Breast epithelium (tissue), 3 donors: Measurements from ENCODE around the gene DBNDD2.

Experiments used
- CTCF ChIP-seq, 3 donors: fragments of 450-650 bp; IDR thresholded peaks; one replicate each; pipeline ENCODE4 v1.5.1; 2016 to 2017; ENCODE audit warnings: antibody characterized with exemption in 3 of 3, mild to moderate bottlenecking in 3 of 3, moderate library complexity in 3 of 3
- POLR2A ChIP-seq: fragments of 450-650 bp; IDR thresholded peaks from one replicate; pipeline ENCODE4 v1.6.1; 2016; ENCODE audit warnings: antibody characterized with exemption, mild to moderate bottlenecking, moderate library complexity
- POLR2AphosphoS5 ChIP-seq, 3 donors: sonication (generic); formaldehyde crosslinking; IDR thresholded peaks; one replicate each; pipeline ENCODE4 v1.6.1; 2017; ENCODE audit warnings: antibody characterized with exemption in 3 of 3

DNA sequence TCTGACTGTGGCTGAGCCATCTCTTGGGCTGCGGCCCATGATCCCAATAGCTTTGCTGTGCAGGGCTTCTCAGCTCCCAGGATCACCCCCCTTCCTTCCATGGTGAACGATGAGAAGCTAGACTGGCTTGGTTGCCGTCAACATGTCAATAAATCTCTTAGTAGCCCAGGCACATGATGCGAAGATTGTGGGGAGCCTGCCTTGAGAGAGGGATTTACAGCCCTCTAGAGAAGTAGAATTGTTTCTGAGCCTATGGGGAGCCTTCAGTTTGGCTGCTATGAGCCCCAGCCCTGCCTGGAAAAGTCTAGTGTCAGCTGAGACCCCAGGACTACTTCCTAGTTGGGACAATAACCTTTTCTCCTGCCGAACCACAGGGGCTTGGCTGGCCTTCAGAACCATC lies 4.6 kb downstream of the DBNDD2 start:
- TF ChIP-seq CTCF (IDR thresholded peaks at IDR 0.05) (no peak), POLR2AphosphoS5 (IDR thresholded peaks at IDR 0.05) (no peak), POLR2A (no peak)
